ENCODE measurements around the gene MAFG.
"Not testable (repeated sequence)": the region's sequence is repeated elsewhere in the genome, so short reads cannot be mapped to it uniquely, and the experiment has no call there.

MAFG gene

GRCh38 chr17:81955756-81956544 is 28.4 kb upstream of the MAFG start:
- DNase-seq (ENCODE audit: low read depth in 1 of 2, low spot score in 1 of 2), result no peak
- TF ChIP-seq JUND (IDR thresholded peaks at IDR 0.05; ENCODE audit: low read depth), result no peak
- in situ Hi-C loops (cut with HindIII; ENCODE audit: low pct_unique_long_range_greater_than_20kb, low sequenced_read_pairs), result no loop called here

DNA sequence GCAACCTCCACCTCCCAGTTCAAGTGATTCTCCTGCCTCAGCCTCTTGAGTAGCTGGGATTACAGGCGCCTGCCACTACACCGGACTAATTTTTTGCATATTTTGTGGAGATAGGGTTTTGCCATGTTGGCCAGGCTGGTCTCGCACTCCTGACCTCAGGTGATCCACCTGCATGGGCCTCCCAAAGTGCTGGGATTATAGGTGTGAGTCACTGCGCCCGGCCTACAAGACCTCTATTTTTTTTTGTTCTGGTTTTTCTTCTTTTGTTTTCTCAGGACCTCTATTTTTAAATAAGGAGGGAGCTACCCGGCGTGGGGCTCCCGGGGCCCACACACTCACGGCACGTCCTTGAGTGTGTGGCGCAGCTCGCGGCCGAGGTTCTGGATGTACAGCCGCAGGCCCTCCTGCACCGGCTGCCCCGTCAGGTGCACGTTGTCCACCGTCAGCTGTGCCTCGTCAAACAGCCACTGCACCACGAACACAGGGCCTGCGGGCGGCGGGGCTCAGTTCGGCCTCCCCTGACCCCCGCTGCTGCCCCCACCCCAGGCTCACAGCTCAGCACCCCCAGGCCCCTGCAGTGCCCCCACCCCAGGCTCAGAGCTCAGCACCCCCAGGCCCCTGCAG is 27.6 kb upstream of the MAFG start:
- in situ Hi-C loops (cut with HindIII; ENCODE audit: low pct_unique_long_range_greater_than_20kb, low sequenced_read_pairs), result no loop called here
- no peak for TF ChIP-seq JUND (IDR thresholded peaks at IDR 0.05; ENCODE audit: low read depth)
- no peak for DNase-seq (ENCODE audit: low read depth in 1 of 2, low spot score in 1 of 2)

DNA sequence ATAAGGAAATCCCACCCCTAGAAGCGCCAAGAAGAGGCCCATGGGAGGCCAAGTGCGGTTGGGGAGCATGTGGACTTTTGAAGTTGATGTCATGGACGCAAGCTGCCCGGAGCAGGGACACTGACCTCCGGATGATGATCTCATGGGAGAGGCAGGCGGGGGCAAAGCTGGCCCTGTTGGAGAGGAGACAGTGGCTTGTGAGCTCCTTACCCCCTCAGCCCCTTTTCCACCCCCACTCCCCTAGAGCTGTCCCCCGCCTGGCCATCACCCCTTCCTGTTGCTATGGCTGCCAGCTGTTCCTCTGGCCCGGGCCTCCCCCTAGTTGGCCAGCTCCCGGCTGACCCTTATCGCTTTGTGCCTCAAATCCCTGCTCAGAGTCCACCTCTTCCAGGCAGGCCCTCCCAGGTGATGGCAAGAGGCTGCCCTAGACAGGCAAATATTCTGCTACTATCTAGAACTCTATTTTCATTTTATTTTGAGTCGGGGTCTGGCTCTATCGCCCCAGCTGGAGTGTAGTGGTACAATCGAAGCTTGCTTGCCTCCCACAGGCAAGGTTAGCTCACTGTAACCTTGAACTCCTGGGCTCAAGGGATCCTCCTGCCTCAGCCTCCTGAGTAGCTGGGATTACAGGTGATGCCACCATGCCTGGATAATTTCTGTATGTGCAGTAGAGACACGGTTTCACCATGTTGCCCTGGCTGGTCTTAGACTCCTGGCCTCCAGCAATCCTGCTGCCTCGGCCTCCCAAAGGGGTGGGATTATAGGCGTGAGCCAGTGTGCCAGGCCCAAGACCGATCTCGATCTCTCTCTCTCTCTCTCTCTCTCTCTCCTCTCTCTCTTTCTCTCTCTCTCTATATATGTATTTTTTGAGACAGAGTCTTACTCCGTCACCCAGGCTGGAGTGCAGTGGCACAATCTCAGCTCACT is 26.9 kb upstream of the MAFG start:
- TF ChIP-seq JUND (IDR thresholded peaks at IDR 0.05; ENCODE audit: low read depth), result no peak
- in situ Hi-C loops (cut with HindIII; ENCODE audit: low pct_unique_long_range_greater_than_20kb, low sequenced_read_pairs), result no loop called here
- DNase-seq (ENCODE audit: low read depth in 1 of 2, low spot score in 1 of 2), result no peak

- DNase-seq (ENCODE audit: low read depth in 1 of 2, low spot score in 1 of 2); in situ Hi-C loops (cut with HindIII; ENCODE audit: low pct_unique_long_range_greater_than_20kb, low sequenced_read_pairs): not testable (repeated sequence)
These were observed 25.9 kb upstream of the MAFG start for GRCh38 chr17:81953443-81953842.

DNA sequence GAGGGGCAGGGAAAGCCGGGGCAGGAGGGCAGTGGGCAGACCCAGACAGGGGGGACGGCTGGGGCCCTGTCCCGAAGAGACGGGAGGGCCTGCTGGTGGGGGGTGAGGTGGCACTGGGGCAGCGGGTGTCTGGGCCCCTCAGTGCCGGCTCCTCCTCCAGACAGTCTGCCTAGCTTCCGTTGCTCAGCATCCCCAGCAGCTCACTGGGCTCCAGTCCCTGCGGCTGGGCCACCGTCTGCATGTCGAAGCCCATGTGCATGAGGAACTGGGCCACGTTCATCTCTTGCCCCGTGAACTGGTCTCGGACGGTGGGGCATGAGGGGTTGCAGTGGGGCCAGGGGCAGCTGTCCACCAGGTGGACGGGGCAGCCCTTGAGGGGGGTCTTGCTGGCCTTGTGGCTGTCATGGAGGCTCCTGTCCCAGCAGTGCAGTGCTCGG is 25.3 kb upstream of the MAFG start:
- no peak for TF ChIP-seq JUND (IDR thresholded peaks at IDR 0.05; ENCODE audit: low read depth)
- in situ Hi-C loops (cut with HindIII; ENCODE audit: low pct_unique_long_range_greater_than_20kb, low sequenced_read_pairs), result no loop called here
- DNase-seq (ENCODE audit: low read depth in 1 of 2, low spot score in 1 of 2), result no peak

GRCh38 chr17:81951785-81952684 is 24.5 kb upstream of the MAFG start:
- in situ Hi-C loops (cut with HindIII; ENCODE audit: low pct_unique_long_range_greater_than_20kb, low sequenced_read_pairs), result no loop called here
- TF ChIP-seq JUND (IDR thresholded peaks at IDR 0.05; ENCODE audit: low read depth), result no peak
- no peak for DNase-seq (ENCODE audit: low read depth in 1 of 2, low spot score in 1 of 2)

- no peak for TF ChIP-seq JUND (IDR thresholded peaks at IDR 0.05; ENCODE audit: low read depth)
- DNase-seq (ENCODE audit: low read depth in 1 of 2, low spot score in 1 of 2), result no peak
- in situ Hi-C loops (cut with HindIII; ENCODE audit: low pct_unique_long_range_greater_than_20kb, low sequenced_read_pairs), result no loop called here
These were observed 23.0 kb upstream of the MAFG start for GRCh38 chr17:81950501-81950900.

GRCh38 chr17:81948635-81949378 is 21.3 kb upstream of the MAFG start:
- in situ Hi-C loops (cut with HindIII; ENCODE audit: low pct_unique_long_range_greater_than_20kb, low sequenced_read_pairs), result no loop called here
- no peak for DNase-seq (ENCODE audit: low read depth in 1 of 2, low spot score in 1 of 2)

DNA sequence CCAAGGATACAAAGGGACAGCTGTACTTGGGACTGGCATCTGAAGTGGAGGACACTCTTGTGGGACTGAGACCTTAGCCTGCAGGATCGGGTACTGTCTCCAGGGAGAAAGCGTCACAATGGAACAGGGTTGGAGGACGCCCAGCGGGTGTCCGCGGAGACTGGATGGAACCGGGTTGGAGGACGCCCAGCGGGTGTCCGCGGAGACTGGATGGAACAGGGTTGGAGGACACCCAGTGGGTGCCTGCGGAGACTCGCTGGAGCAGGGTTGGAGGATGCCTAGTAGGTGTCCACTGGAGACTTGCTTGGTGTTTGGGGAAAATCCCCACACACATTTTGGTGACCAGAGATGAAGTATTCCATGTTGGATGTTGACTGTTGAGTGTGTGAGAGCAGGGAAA is 19.7 kb upstream of the MAFG start, which contains the start of gene MYADML2:
MYADML2 (minus strand) TSS at position 45 of the 400 bp plus-strand sequence. CDS start 5,492 bp downstream, outside the sequence.
- no peak for TF ChIP-seq JUND (IDR thresholded peaks at IDR 0.05; ENCODE audit: low read depth)
- no peak for DNase-seq (ENCODE audit: low read depth in 1 of 2, low spot score in 1 of 2)
- in situ Hi-C loops (cut with HindIII; ENCODE audit: low pct_unique_long_range_greater_than_20kb, low sequenced_read_pairs), result no loop called here

More at GRCh38 chr17:81948635-81949378, 21.3 kb upstream of the MAFG start:
- no peak for TF ChIP-seq JUND (IDR thresholded peaks at IDR 0.05; ENCODE audit: low read depth)

DNA sequence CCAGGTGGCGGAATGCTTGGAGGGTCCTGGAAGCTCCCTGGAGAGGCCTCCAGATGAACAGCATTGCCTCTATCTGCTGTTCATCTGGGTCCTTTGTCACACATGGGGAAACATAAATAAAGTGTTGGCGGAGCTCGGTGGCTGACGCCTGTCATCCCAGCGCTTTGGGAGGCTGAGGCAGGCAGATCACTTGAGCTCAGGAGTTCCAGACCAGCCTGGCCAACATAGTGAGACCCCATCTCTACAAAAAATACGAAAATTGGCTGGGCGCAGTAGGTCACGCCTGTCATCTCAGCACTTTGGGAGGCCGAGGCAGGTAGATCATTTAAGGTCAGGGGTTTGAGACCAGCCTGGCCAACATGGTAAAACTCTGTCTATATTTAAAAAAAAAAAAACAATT is 17.3 kb upstream of the MAFG start:
- in situ Hi-C loops (cut with HindIII; ENCODE audit: low pct_unique_long_range_greater_than_20kb, low sequenced_read_pairs), result no loop called here
- no peak for TF ChIP-seq JUND (IDR thresholded peaks at IDR 0.05; ENCODE audit: low read depth)
- no peak for DNase-seq (ENCODE audit: low read depth in 1 of 2, low spot score in 1 of 2)

GRCh38 chr17:81942167-81942553 is 14.6 kb upstream of the MAFG start:
- no peak for TF ChIP-seq JUND (IDR thresholded peaks at IDR 0.05; ENCODE audit: low read depth)
- in situ Hi-C loops (cut with HindIII; ENCODE audit: low pct_unique_long_range_greater_than_20kb, low sequenced_read_pairs), result no loop called here
- DNase-seq (ENCODE audit: low read depth in 1 of 2, low spot score in 1 of 2), result no peak

Measured in T47D (cell line).